Parathyroid adenoma (tissue), 2 donors: ENCODE results near the gene MEIOSIN.

Source experiments
- H2AFZ ChIP-seq: fragments of 300-600 bp; sonication (generic); one replicate; pipeline ENCODE4 v1.7.0; 2017; ENCODE audit warnings: antibody characterized with exemption, mild to moderate bottlenecking
- H3K27ac ChIP-seq: fragments of 300-600 bp; sonication (generic); one replicate; pipeline ENCODE4 v1.7.0; 2017
- H3K27me3 ChIP-seq: fragments of 300-600 bp; sonication (generic); one replicate; pipeline ENCODE4 v1.7.0; 2017; ENCODE audit warnings: low read length; ENCODE audit not compliant: control insufficient read depth, insufficient read depth
- H3K36me3 ChIP-seq: fragments of 300-600 bp; sonication (generic); one replicate; pipeline ENCODE4 v1.7.0; 2017; ENCODE audit warnings: low read length; ENCODE audit not compliant: control insufficient read depth, insufficient read depth
- H3K4me1 ChIP-seq: fragments of 300-600 bp; sonication (generic); one replicate; pipeline ENCODE4 v1.7.0; 2017; ENCODE audit warnings: control low read depth
- H3K4me2 ChIP-seq: fragments of 300-600 bp; sonication (generic); one replicate; pipeline ENCODE4 v1.7.0; 2017; ENCODE audit warnings: low read length
- H3K4me3 ChIP-seq: fragments of 300-600 bp; sonication (generic); one replicate; pipeline ENCODE4 v1.7.0; 2017; ENCODE audit warnings: low read depth, low read length
- H3K79me2 ChIP-seq: fragments of 300-600 bp; sonication (generic); one replicate; pipeline ENCODE4 v1.7.0; 2017; ENCODE audit warnings: control low read depth
- H3K9ac ChIP-seq: fragments of 300-600 bp; sonication (generic); one replicate; pipeline ENCODE4 v1.7.0; 2017; ENCODE audit warnings: mild to moderate bottlenecking
- H3K9me3 ChIP-seq: fragments of 300-600 bp; sonication (generic); one replicate; pipeline ENCODE4 v1.7.0; 2017; ENCODE audit warnings: low read length; ENCODE audit not compliant: control insufficient read depth
- TF ChIP-seq, protein P1 (sequence below): fragments of 300-600 bp; sonication (generic); IDR thresholded peaks from one replicate; pipeline ENCODE4 v1.7.0; 2017; ENCODE audit warnings: antibody characterized with exemption, mild to moderate bottlenecking
- donor health status: primary hyperparathyroidism.

MEIOSIN gene

DNA sequence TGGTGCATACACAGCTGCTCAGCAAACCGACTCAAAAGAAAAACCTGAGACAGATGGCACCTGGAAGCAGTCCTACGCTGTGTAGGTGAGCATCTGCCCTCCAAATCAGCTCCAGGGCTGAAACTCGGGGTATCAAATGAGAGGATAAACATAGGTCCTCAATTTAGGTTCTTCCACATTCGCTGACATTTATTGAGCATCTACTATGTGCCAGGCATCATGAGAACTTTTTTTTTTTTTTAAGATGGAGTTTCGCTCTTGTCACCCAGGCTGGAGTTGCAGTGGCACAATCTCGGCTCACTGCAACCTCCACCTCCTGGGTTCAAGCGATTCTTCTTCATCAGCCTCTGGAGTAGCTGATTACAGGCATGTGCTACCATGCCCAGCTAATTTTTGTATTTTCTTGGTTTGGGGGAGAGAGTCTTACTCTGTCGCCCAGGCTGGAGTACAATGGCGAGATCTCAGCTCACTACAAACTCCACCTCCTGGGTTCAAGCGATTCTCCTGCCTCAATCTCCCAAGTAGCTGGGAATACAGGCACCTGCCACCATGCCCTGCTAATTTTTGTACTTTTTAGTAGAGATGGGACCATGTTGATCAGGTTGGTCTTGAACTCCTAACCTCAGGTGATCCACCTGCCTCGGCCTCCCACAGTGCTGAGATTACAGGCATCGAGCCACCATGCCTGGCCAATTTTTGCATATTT is 27.4 kb upstream of the MEIOSIN start:
- TF ChIP-seq, protein P1, sequence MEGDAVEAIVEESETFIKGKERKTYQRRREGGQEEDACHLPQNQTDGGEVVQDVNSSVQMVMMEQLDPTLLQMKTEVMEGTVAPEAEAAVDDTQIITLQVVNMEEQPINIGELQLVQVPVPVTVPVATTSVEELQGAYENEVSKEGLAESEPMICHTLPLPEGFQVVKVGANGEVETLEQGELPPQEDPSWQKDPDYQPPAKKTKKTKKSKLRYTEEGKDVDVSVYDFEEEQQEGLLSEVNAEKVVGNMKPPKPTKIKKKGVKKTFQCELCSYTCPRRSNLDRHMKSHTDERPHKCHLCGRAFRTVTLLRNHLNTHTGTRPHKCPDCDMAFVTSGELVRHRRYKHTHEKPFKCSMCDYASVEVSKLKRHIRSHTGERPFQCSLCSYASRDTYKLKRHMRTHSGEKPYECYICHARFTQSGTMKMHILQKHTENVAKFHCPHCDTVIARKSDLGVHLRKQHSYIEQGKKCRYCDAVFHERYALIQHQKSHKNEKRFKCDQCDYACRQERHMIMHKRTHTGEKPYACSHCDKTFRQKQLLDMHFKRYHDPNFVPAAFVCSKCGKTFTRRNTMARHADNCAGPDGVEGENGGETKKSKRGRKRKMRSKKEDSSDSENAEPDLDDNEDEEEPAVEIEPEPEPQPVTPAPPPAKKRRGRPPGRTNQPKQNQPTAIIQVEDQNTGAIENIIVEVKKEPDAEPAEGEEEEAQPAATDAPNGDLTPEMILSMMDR: no peak
- Histone ChIP-seq H3K79me2 (no peaks in the 10 kb centered on the region), H3K9ac (no peak overlapping the region), H3K27ac (no peak overlapping the region), H3K4me1 (no peaks in the 10 kb centered on the region), H3K9me3 (no peaks in the 10 kb centered on the region), H3K36me3 (no peaks in the 10 kb centered on the region), H3K27me3 (no peaks in the 10 kb centered on the region), H2AFZ (no peak overlapping the region), H3K4me3 (no peak overlapping the region), H3K4me2 (no peak overlapping the region)

DNA sequence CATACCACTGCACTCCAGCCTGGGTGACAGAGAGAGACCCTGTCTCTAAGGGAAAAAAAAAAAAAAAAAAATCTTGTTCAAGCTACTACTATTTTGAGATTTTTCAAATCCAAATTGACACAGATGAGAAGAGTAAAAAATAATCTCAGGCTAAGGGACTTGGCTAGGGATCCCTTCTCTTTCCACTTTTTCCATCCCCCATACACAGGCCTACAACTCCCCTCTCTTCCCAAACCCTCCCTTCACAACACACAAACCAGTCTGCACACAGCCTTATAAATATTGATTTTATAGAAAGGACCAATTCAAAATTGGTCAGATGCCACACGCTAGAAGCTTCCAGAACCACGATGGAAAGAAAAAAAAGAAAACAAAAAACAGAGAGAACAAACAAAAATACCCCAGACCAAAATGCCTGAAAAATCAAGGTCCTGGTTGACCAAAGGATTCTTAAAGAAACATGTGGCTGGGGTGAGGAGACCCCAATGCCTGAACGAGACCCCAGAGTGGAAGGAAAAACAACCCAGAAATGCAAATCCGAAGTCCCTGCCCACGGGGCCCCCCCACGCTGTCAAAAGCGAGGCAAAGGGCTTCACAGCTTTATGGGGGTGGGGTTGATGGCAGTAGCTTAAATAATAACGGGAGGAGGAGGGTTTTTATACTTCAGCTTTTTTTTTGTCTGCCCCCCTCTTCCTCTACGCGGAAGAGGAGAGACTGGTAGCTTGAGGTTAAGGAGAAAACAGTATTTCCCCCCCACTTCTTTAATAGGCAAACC is 22.7 kb upstream of the MEIOSIN start:
- H3K4me1 ChIP-seq: no peaks in the 10 kb centered on the region
- no peak overlapping the region for H3K27ac ChIP-seq
- H3K36me3 ChIP-seq: no peaks in the 10 kb centered on the region
- no peaks in the 10 kb centered on the region for H3K27me3 ChIP-seq
- no peak overlapping the region for H3K9ac ChIP-seq
- H3K9me3 ChIP-seq: no peaks in the 10 kb centered on the region
- peaks cover 10% of the 10 kb centered on the region for H3K79me2 ChIP-seq
- no peak overlapping the region for H2AFZ ChIP-seq
- TF ChIP-seq, protein P1: no peak
- no peak overlapping the region for H3K4me2 ChIP-seq
- H3K4me3 ChIP-seq: no peak overlapping the region

DNA sequence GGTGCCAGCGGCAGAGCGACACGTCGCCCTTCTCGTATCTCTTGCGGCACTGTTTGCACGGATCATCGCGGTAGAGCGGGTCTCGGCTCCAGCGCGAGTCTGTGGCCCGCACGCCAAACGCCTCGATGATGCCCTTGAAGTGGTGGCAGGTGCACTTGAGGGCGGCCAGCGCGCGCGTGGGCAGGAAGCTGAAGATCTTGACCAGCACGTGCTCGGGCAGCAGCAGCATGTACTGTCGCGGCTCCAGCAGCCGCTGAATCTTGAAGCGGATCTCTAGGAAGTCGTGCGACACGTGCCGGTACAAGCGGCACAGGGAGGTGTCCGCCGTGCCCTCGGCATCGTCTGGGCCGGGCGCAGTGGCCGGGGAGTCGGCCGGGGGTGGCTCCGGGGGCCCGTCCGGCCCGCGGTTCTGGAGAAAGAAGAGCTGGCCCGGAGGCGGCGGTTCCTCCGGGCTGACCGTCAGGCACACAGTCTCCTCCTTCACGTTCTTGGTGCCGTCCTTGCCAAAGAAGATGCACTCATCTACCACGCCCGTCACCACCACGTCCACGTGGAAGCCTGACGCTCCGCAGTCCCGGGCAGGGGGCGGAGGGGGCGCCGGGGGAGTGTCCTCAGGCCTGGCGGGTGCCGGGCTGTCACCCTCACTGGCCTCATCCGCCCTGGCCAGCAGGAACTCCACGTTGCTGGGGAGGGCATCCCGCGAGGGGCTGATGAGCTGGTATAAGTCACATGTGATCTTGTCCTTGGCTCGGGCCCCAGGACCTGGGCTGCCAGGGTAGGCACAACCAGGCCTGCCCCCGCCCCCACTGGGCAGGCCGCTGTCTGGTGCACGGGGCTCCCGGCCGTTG is 21.2 kb upstream of the MEIOSIN start:
- Histone ChIP-seq H3K4me3 (no peak overlapping the region), H3K79me2 (peaks cover 16% of the 10 kb centered on the region), H3K4me2 (no peak overlapping the region), H3K27me3 (no peaks in the 10 kb centered on the region), H2AFZ (no peak overlapping the region), H3K27ac (no peak overlapping the region), H3K9me3 (no peaks in the 10 kb centered on the region), H3K9ac (no peak overlapping the region), H3K4me1 (peaks cover 9% of the 10 kb centered on the region), H3K36me3 (no peaks in the 10 kb centered on the region)
- TF ChIP-seq, protein P1: no peak

DNA sequence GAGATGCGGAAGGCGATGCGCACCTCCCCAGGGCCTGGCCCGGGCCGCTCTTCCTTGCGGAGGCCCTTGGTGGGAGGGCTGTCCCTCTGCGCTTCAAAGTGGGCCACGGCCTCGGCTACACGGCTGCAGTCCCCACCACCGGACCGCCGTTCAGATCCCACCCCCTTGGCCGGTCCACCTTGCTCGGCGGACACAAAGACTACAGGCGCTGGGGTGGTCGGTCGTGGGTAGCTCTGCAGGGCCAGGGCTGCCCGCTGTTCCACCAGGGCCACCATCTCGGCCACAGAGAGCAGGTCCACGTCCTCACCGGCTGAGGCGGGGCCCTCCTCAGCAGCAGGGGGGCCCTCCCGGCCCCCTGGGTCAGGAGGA is 20.6 kb upstream of the MEIOSIN start:
- H3K27ac ChIP-seq: no peak overlapping the region
- H3K27me3 ChIP-seq: no peaks in the 10 kb centered on the region
- no peak overlapping the region for H3K4me2 ChIP-seq
- no peak overlapping the region for H3K4me3 ChIP-seq
- H3K9me3 ChIP-seq: no peaks in the 10 kb centered on the region
- TF ChIP-seq, protein P1: no peak
- no peak overlapping the region for H3K9ac ChIP-seq
- H3K79me2 ChIP-seq: peaks cover 17% of the 10 kb centered on the region
- no peaks in the 10 kb centered on the region for H3K36me3 ChIP-seq
- H2AFZ ChIP-seq: no peak overlapping the region
- H3K4me1 ChIP-seq: peaks cover 9% of the 10 kb centered on the region
